ENCODE data around the gene B3GNT9. TPM values are rescaled to one million over a fixed set of nuclear protein-coding genes. Genes with fewer than 3 reads are reported as not detected.

The B3GNT9 gene
- polyA plus RNA-seq, 2 of the 4 experiments (the other 2 are of a cell fraction) = 6.8 to 9.3 TPM

- H3K4me2 ChIP-seq = peak overlapping the region; percentile 82
- no peak for ATAC-seq
- H3K4me1 ChIP-seq = peaks cover 23% of the 10 kb centered on the region
- H3K9me3 ChIP-seq = no peaks in the 10 kb centered on the region
- TF ChIP-seq NR3C1 (IDR thresholded peaks at IDR 0.05) = no peak
- no peak for TF ChIP-seq FOSL2 (IDR thresholded peaks at IDR 0.05)
- TF ChIP-seq FOSL2 (CRISPR knock-in tag; IDR thresholded peaks at IDR 0.05) = no peak
- TF ChIP-seq ZSCAN20 (CRISPR knock-in tag; IDR thresholded peaks at IDR 0.05) = no peak
- TF ChIP-seq, protein P1, sequence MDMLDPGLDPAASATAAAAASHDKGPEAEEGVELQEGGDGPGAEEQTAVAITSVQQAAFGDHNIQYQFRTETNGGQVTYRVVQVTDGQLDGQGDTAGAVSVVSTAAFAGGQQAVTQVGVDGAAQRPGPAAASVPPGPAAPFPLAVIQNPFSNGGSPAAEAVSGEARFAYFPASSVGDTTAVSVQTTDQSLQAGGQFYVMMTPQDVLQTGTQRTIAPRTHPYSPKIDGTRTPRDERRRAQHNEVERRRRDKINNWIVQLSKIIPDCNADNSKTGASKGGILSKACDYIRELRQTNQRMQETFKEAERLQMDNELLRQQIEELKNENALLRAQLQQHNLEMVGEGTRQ (IDR thresholded peaks at IDR 0.05) = no peak
- TF ChIP-seq REST (IDR thresholded peaks at IDR 0.05) = no peak
- no peak for TF ChIP-seq MYC (IDR thresholded peaks at IDR 0.05; ENCODE audit: borderline replicate concordance, low read length)
- no peak for TF ChIP-seq POLR2A (IDR thresholded peaks at IDR 0.05; ENCODE audit: low read length)
- TF ChIP-seq RAD21 (conservative IDR thresholded peaks at IDR 0.05 in 1 of 2, IDR thresholded peaks at IDR 0.05 in 1 of 2) = no peak
- no peak for TF ChIP-seq MAZ (IDR thresholded peaks at IDR 0.05; ENCODE audit: borderline replicate concordance, low read depth, low read length)
- TF ChIP-seq HOXA7 (CRISPR knock-in tag; IDR thresholded peaks at IDR 0.05) = no peak
- TF ChIP-seq TP53 (CRISPR knock-in tag; IDR thresholded peaks at IDR 0.05) = no peak
- no peak for FAIRE-seq
- no peak for DNase-seq (ENCODE audit: low read depth in 1 of 2, low spot score in 1 of 2)
- peak overlapping the region; percentile 95 for H3K4me3 ChIP-seq
- ChIA-PET POLR2A (interaction anchor here (1.8 kb wide), 1 partner anchor 33 kb away, joined by 6 read pairs; the partner anchor contains the start of gene TMEM208), CTCF (interaction anchor here (1.0 to 10.3 kb wide), 6 partner anchors 8 to 246 kb away, joined by 3 to 105 read pairs (median 4); partner anchors contain the start of gene SLC9A5)
- peak overlapping the region in 1 of 2 experiments; percentile 97; a peak in 3 of 6 replicates for H3K27ac ChIP-seq
These were observed 42.7 kb upstream of the B3GNT9 start for GRCh38 chr16:67193536-67193935.

DNA sequence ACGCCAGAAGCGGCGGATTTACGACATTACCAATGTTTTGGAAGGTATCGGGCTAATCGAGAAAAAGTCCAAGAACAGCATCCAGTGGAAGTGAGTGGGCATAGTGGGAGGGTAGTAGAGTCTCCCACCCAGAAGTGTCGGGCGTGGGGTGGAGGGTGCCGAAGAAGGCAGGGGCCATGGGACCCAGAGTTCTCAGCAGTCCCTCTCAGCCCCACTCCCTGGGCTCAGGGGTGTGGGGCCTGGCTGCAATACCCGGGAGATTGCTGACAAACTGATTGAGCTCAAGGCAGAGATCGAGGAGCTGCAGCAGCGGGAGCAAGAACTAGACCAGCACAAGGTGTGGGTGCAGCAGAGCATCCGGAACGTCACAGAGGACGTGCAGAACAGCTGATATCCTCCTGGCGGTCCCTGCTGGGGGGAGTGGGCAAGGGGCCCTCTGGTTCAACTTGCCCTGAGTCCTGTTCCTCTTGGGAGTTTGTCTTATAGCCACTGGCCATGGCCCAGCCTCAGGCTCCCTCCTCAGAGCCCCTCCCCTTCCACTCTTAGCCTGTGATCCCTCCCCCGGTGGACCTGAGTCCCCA lies 42.1 kb upstream of the B3GNT9 start:
- POLR2A ChIA-PET = interaction anchor here (0.8 to 1.8 kb wide), 2 partner anchors 34 to 51 kb away, joined by 3 to 6 read pairs; partner anchors contain the start of gene TMEM208
- Histone ChIP-seq H3K4me3 (peak overlapping the region; percentile 95), H3K9me3 (no peaks in the 10 kb centered on the region), H3K4me1 (peaks cover 19% of the 10 kb centered on the region), H3K4me2 (peak overlapping the region; percentile 82), H3K27ac (peak overlapping the region; percentile 97)
- 10% methylated on average over 17 of the region's 17 CpGs for WGBS (ENCODE audit: missing lambda C conversion rate)
- FAIRE-seq = no peak
- ATAC-seq = no peak
- TF ChIP-seq NPAS2 (CRISPR knock-in tag; IDR thresholded peaks at IDR 0.05; ENCODE audit: borderline replicate concordance) = no peak
- TF ChIP-seq ESRRA (IDR thresholded peaks at IDR 0.05; ENCODE audit: borderline replicate concordance, low read length) = no peak
- no peak for TF ChIP-seq MYC (IDR thresholded peaks at IDR 0.05; ENCODE audit: borderline replicate concordance, low read length)
- no peak for TF ChIP-seq CBX2 (IDR thresholded peaks at IDR 0.05; ENCODE audit: borderline replicate concordance, low read depth)
- TF ChIP-seq, protein P2, sequence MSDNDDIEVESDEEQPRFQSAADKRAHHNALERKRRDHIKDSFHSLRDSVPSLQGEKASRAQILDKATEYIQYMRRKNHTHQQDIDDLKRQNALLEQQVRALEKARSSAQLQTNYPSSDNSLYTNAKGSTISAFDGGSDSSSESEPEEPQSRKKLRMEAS (IDR thresholded peaks at IDR 0.05) = no peak
- TF ChIP-seq CHD2 (IDR thresholded peaks at IDR 0.05; ENCODE audit: low read length, partially characterized antibody) = no peak
- TF ChIP-seq FOXS1 (CRISPR knock-in tag; IDR thresholded peaks at IDR 0.05) = no peak
- no peak for TF ChIP-seq GATA3 (IDR thresholded peaks at IDR 0.05; ENCODE audit: borderline replicate concordance)
- no peak for TF ChIP-seq ZNF302 (CRISPR knock-in tag; IDR thresholded peaks at IDR 0.05)
- TF ChIP-seq ZSCAN20 (CRISPR knock-in tag; IDR thresholded peaks at IDR 0.05) = no peak
- no peak for TF ChIP-seq ZFP36 (IDR thresholded peaks at IDR 0.05; ENCODE audit: borderline replicate concordance, partially characterized antibody)
- TF ChIP-seq, protein P3, sequence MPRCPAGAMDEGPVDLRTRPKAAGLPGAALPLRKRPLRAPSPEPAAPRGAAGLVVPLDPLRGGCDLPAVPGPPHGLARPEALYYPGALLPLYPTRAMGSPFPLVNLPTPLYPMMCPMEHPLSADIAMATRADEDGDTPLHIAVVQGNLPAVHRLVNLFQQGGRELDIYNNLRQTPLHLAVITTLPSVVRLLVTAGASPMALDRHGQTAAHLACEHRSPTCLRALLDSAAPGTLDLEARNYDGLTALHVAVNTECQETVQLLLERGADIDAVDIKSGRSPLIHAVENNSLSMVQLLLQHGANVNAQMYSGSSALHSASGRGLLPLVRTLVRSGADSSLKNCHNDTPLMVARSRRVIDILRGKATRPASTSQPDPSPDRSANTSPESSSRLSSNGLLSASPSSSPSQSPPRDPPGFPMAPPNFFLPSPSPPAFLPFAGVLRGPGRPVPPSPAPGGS (IDR thresholded peaks at IDR 0.05) = no peak
- TF ChIP-seq HOXB5 (CRISPR knock-in tag; IDR thresholded peaks at IDR 0.05) = no peak
- TF ChIP-seq JUN (IDR thresholded peaks at IDR 0.05) = no peak
- no peak for TF ChIP-seq JUNB (IDR thresholded peaks at IDR 0.05)
- TF ChIP-seq, protein P4, sequence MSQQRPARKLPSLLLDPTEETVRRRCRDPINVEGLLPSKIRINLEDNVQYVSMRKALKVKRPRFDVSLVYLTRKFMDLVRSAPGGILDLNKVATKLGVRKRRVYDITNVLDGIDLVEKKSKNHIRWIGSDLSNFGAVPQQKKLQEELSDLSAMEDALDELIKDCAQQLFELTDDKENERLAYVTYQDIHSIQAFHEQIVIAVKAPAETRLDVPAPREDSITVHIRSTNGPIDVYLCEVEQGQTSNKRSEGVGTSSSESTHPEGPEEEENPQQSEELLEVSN (IDR thresholded peaks at IDR 0.05; ENCODE audit: borderline replicate concordance, low read depth) = no peak
- no peak for TF ChIP-seq MAZ (IDR thresholded peaks at IDR 0.05; ENCODE audit: borderline replicate concordance, low read depth, low read length)
- DNase-seq (ENCODE audit: low read depth in 1 of 2, low spot score in 1 of 2) = no peak
- CTCF ChIA-PET = interaction anchor here (0.6 to 10.3 kb wide), 8 partner anchors 7 to 274 kb away, joined by 3 to 105 read pairs (median 4); no protein-coding TSS in a partner anchor
